ENCODE measurements around the gene ATE1.
"Not testable (repeated sequence)": the region's sequence is repeated elsewhere in the genome, so short reads cannot be mapped to it uniquely, and the experiment has no call there.

ATE1 gene

DNA sequence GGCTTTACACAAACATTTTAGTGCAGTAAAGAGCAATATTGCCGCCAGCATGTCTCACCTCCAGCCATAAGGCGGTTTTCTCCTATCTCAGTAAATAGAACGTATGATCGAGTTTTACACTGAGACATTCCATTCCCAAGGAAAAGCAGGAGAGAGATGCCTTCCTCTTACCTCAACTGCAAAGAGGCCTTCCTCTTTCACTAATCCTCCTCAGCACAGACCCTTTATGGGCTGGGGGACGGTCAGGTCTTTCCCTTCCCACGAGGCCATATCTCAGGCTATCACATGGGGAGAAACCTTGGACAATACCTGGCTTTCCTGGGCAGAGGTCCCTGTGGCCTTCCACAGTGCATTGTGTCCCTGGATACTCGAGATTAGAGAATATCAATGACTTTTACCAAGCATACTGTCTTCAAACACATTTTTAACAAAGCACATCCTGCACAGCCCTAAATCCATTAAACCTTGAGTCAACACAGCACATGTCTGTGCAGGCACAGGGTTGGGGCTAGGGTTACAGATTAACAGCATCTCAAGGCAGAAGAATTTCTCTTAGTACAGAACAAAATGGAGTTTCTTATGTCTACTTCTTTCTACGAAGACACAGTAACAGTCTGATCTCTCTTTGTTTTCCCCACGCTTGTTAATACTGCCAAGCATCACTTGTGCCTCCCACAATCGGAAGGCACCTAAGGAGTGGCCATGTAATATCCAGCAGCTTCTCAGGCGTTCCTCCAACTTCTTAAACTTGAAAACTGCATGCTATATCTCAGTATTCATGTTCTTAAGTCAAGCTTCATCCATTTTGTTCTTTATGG lies 2.6 kb upstream of the ATE1 start:
- in situ Hi-C loops (cut with HindIII; ENCODE audit: low sequenced_read_pairs), result not testable (repeated sequence)

GRCh38 chr10:121929585-121930267 lies 1.9 kb upstream of the ATE1 start:
- in situ Hi-C loops (cut with HindIII; ENCODE audit: low sequenced_read_pairs), result not testable (repeated sequence)

DNA sequence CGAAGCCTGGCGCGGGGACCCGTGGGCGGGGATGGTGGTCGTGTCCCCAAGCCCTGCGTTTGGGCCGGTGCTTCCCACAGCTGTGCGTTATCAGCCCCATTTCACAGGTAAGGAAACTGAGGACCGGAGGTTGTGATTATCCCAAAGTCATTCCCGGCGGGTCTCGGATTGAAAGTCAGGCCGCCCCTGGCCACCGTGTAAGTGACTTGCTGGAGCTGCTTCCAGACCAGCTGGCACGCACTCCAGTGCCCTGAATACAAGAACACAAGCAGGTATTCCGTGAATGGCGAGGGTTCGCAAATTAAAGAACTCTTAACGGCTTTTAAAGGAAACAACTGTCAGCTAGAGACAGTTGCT lies 675 bp upstream of the ATE1 start:
- in situ Hi-C loops (cut with HindIII; ENCODE audit: low sequenced_read_pairs), result no loop called here

GRCh38 chr10:121927318-121927840 lies 452 bp downstream of the ATE1 start:
- in situ Hi-C loops (cut with HindIII; ENCODE audit: low sequenced_read_pairs), result no loop called here

DNA sequence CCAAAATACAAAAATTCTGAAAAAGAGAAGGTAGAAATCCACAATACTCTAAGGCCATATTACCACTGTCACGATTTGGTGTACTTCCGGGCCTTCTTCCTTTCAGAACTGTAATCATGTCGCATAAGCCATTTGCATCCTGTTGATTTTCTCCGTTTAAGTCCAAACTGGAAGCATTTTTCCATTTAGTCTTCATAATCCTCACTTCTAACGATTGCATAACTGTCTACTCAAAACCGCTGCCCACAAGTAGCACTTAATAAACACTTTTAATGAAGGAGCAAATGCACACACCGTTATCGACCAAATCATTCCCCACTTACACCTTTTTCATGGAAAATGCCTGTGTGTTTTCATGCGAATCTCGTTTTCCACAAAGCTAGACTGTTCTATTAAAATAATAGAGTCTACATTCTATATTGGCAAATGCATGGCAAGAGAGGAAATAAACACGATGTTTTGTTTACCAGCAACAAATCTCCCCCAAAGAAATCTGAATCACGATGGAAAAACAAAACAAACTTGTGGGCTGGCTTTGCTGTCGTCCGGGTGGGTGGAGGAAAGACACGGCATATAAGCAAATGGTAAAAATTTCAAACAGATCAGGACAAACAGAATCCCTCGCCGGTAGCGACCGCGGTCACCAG lies 1.0 kb downstream of the ATE1 start:
- in situ Hi-C loops (cut with HindIII; ENCODE audit: low sequenced_read_pairs), result no loop called here

- in situ Hi-C loops (cut with HindIII; ENCODE audit: low sequenced_read_pairs), result no loop called here
Observed at GRCh38 chr10:121926157-121926556, 1.7 kb downstream of the ATE1 start.

DNA sequence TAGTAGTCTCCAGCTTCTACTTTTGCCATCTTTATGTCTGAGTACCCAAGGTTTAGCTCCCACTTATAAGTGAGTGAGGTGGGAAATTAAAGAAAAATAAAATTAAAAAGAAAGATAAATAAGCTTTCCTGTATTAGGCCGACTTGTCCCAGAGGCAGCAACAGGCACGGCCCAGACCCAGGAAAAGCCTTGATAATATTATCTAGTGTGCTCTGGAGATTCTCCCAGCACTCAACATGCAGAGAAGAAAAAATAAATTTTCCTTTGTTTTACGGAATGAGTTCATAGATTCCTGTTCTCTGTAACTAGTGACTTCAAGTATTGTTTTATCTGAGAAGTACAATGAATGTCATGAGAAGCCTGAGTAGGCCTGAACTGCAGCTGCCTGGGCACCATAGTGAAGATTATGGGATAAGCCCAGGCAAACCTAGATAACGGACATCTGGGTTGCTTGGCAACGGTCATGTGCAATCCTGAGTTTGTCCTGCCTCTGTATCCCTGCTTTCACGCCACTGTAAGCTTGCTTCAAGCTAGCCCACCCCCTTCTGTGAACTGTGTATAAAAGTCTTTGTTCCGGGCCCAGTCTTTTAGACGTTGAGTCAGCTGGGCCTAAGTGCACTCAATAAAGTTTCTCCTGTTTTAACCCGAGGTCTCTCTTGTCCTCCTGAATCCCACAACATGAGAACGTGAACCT lies 6.4 kb downstream of the ATE1 start:
- in situ Hi-C loops (cut with HindIII; ENCODE audit: low sequenced_read_pairs), result no loop called here

- in situ Hi-C loops (cut with HindIII; ENCODE audit: low sequenced_read_pairs), result no loop called here
Observed at GRCh38 chr10:121919666-121920065, 8.2 kb downstream of the ATE1 start.

GRCh38 chr10:121918800-121919199 lies 9.0 kb downstream of the ATE1 start:
- in situ Hi-C loops (cut with HindIII; ENCODE audit: low sequenced_read_pairs), result not testable (repeated sequence)

GRCh38 chr10:121914661-121915060 lies 13.2 kb downstream of the ATE1 start:
- in situ Hi-C loops (cut with HindIII; ENCODE audit: low sequenced_read_pairs), result no loop called here

DNA sequence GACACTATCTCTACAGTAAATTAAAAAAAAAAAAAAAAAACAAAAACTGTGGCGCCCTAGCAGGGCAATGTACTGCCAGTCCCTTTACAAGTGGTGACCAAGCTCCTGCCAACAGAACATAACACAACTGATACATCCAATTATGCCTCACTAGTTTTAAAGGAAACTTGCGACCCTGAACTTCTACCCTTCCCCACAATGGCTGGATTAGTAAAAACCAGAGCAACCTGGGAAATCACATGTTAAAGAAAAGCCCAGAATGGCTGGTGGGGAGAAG lies 16.5 kb downstream of the ATE1 start:
- in situ Hi-C loops (cut with HindIII; ENCODE audit: low sequenced_read_pairs), result no loop called here

DNA sequence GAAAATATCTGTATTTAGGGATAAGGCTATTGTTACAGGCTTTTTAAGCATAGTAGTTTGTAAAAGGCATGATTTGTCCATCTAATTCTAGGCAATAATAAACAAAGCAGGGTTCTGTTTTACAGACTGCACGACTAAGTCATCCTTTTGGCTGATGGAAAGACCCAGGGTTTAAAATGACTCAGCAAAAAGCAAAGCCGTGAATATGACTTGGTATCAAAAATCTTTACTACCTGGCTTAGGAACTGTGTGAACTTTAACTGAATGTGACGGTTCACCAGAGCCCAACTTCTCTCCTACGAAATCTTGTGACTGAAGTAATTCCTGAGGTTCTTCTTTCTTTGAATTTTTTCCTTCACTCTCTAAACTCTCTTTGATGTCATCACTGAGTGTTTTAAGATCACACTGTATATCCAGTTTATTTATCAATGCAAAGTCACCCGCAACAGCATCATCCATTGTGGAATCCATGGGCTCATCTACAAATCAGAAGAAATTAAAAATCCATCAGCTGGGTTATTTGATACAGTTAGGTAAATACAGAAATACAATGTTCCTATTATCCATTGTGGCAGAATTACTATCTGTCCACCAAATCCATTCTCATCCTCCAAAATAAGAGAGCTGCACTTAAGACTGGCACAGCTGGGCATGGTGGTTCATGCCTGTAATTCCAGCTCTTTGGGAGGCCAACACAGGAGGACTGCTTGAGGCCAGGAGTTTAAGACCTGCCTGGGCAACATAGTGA lies 17.0 kb downstream of the ATE1 start:
- in situ Hi-C loops (cut with HindIII; ENCODE audit: low sequenced_read_pairs), result no loop called here

- in situ Hi-C loops (cut with HindIII; ENCODE audit: low sequenced_read_pairs), result no loop called here
Observed at GRCh38 chr10:121904888-121905287, 22.9 kb downstream of the ATE1 start.

DNA sequence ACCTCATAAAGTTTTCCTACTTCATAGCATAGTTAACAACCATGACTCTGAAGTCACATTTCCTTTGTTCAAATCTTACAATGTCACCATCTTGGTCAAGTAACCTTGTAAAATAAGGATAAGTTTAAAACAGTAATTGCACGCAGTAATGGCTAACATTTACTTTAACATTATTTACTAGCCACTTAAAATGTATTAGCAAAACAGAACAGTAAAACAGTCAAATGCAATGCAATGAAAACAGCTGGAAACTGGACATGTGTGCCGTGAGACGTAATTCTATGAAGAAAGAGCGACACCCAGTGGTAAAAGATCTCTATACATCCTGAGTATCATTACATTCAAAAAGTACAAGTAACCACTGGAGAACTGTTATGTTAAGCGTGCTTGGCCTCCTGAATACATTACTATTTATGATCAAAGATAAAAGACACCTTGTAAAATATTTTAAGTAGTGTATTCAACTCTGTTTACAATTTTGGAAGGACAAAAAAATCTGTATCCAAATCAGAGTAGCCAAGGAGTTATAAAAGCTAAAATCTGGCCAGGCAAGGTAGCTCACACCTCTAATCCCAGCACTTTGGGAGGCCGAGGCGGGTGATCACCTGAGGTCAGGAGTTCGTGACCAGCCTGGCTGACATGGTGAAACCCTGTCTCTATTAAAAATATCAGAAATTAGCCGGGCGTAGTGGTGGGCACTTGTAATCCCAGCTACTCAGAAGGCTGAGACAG lies 27.2 kb downstream of the ATE1 start:
- in situ Hi-C loops (cut with HindIII; ENCODE audit: low sequenced_read_pairs), result no loop called here

- in situ Hi-C loops (cut with HindIII; ENCODE audit: low sequenced_read_pairs), result loop anchor here (5.0 kb wide), 1 partner anchor 952 kb away; no protein-coding TSS in a partner anchor
Observed at GRCh38 chr10:121899727-121900126, 28.1 kb downstream of the ATE1 start.

DNA sequence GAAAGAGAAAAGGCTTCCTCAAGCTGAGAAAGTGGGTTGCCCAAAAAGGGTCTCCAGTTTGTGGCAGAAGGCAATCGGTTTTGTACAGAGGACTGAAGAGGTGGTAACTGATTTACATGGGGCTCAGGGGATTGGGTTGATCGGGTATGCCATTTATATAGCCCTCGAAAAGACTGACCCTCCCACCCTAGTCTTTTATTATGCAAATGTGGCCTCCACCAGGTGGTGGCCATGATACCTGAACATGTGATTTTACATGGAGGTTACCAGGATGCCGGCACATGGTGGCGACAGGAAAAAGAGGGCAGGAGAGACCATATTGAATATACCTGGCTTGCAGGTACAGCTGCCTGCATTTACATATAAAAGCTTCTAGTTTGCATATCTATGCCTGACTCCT lies 36.7 kb downstream of the ATE1 start:
- in situ Hi-C loops (cut with HindIII; ENCODE audit: low sequenced_read_pairs), result no loop called here

DNA sequence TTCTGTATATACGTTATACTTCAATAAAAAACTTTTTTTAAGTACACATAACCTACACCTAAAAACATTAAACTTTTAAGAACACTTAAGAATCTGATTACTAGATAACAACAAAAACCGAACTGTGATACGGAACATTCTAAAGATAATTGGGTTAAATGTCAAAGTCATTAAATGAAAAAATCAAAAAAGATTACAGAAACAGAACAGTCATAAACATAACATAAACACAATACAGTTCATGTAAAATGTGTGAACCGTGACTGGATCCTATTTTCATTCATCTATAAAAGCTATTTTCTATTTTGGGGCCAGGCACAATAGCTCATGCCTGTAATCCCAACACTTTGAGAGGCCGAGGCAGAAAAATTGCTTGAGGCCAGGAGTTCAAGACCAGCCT lies 38.6 kb downstream of the ATE1 start:
- in situ Hi-C loops (cut with HindIII; ENCODE audit: low sequenced_read_pairs), result no loop called here

DNA sequence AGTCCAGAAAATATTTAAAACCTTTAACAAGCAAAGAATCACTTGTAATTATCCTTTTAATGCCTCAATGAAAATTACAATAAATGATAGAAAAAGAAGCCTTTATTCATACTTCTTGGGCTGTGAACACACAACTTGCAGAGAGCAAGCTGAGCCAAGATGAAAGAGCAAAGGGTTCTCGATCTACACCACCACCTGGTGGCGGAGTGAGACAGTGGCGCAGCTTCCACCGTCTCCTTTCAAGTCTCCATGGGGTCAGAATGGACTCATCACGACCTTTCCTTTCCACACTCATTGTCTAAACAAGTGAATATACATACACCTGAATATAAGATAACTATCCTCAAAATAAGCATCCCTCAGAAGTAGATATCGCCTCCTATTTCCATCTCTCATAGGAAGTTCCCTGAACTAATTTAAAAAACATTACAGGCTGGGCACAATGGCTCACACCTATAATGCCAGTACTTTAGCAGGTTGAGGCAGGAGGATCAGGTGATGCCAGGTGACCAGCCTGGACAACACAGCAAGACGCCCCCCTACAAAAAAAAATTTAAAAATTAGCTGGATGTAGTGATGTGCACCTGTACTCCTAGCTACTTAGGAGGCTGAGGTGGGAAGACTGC lies 40.7 kb downstream of the ATE1 start:
- in situ Hi-C loops (cut with HindIII; ENCODE audit: low sequenced_read_pairs), result no loop called here

DNA sequence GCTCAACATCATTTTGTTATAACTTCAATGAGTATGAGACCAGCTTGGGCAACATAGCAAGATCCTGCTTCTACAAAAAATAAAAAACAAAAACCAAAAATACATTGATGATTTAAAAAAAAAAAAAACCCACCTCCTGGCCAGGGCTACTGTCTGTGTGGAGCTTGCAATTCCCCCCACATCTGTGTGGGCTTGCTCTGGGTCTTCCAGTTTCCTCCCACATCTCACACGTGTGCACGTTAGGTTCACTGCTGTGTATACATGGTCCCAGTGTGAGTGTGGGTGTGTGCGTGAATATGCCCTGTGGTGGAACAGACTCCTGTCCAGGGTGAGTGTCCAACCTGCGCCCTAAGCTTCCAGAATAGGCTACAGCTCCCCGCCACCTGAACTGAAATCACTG lies 41.6 kb downstream of the ATE1 start:
- in situ Hi-C loops (cut with HindIII; ENCODE audit: low sequenced_read_pairs), result no loop called here

GRCh38 chr10:121880895-121881294 lies 46.9 kb downstream of the ATE1 start:
- in situ Hi-C loops (cut with HindIII; ENCODE audit: low sequenced_read_pairs), result no loop called here
